Measurements from ENCODE around the gene ADGRL3. TPM values are rescaled to one million over a fixed set of nuclear protein-coding genes. Genes with fewer than 3 reads are reported as not detected.

ADGRL3 gene
- total RNA-seq, 3 donors from 2014 or later (not counting 1 experiment from before 2014, with no cell fraction given), result not detected

DNA sequence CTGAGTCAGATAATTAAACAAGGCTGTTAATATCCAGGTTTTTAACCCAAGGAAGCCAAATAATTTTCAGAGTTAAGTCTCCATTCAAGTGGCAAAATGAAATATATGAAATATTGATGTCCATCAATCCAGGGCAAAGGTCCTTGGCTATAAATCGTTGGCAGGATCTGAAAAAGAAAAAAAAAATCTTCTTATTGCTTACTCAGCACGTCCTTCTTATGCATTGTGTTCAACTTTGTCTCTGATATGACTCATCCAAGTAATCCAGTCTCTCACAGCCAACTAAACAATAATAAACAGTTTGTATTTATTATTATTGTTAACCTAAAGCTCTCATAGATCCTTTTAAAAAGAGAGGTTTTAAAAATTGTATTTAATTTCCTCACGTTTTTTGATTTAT lies 851.2 kb downstream of the ADGRL3 start:
- WGBS (ENCODE audit: insufficient coverage), result 73% methylated on average over 1 of the region's 3 CpGs

GRCh38 chr4:62053974-62054373 lies 853.8 kb downstream of the ADGRL3 start:
- Histone ChIP-seq H3K4me1 (ENCODE audit: control insufficient read depth, insufficient read depth, low read length) (no peaks in the 10 kb centered on the region), H3K27me3 (ENCODE audit: control insufficient read depth, insufficient read depth, low read length) (no peaks in the 10 kb centered on the region), H3K36me3 (ENCODE audit: control insufficient read depth, insufficient read depth, low read length) (no peaks in the 10 kb centered on the region), H3K9me3 (ENCODE audit: control insufficient read depth, insufficient read depth, low read length) (no peaks in the 10 kb centered on the region), H3K27ac (ENCODE audit: low read length) (no peak overlapping the region), H3K4me3 (ENCODE audit: low read length) (no peak overlapping the region)
- Mint-ChIP-seq H3K36me3 (no peaks in the 10 kb centered on the region), H3K4me1 (no peaks in the 10 kb centered on the region), H3K27me3 (ENCODE audit: low read depth in 2 of 2) (no peaks in the 10 kb centered on the region), H3K9me3 (peaks cover 3% of the 10 kb centered on the region in 2 donors), H3K4me3 (no peak overlapping the region), H3K27ac (no peak overlapping the region)
- DNase-seq (no peak), ATAC-seq (no peak)
- no peak for TF ChIP-seq CTCF (IDR thresholded peaks at IDR 0.05)
- intact Hi-C loops (cut with micrococcal nuclease), result no loop called here

More for the DNA sequence above, 851.2 kb downstream of the ADGRL3 start:
- DNase-seq, result no peak
- Histone ChIP-seq H3K36me3 (ENCODE audit: control insufficient read depth, insufficient read depth, low read length) (no peaks in the 10 kb centered on the region), H3K27ac (ENCODE audit: low read length) (no peak overlapping the region), H3K9me3 (ENCODE audit: control insufficient read depth, insufficient read depth, low read length) (no peaks in the 10 kb centered on the region), H3K4me3 (ENCODE audit: low read length) (no peak overlapping the region), H3K4me1 (ENCODE audit: control insufficient read depth, insufficient read depth, low read length) (no peaks in the 10 kb centered on the region), H3K27me3 (ENCODE audit: control insufficient read depth, insufficient read depth, low read length) (no peaks in the 10 kb centered on the region)
- no peak overlapping the region for H3K27ac Mint-ChIP-seq
- H3K27me3 Mint-ChIP-seq (ENCODE audit: low read depth in 2 of 2), result no peaks in the 10 kb centered on the region
- TF ChIP-seq CTCF (IDR thresholded peaks at IDR 0.05), result no peak
- H3K36me3 Mint-ChIP-seq, result no peaks in the 10 kb centered on the region
- ATAC-seq, result no peak
- no peaks in the 10 kb centered on the region for H3K9me3 Mint-ChIP-seq
- no peak overlapping the region for H3K4me3 Mint-ChIP-seq
- intact Hi-C loops (cut with micrococcal nuclease), result no loop called here
- no peaks in the 10 kb centered on the region for H3K4me1 Mint-ChIP-seq

DNA sequence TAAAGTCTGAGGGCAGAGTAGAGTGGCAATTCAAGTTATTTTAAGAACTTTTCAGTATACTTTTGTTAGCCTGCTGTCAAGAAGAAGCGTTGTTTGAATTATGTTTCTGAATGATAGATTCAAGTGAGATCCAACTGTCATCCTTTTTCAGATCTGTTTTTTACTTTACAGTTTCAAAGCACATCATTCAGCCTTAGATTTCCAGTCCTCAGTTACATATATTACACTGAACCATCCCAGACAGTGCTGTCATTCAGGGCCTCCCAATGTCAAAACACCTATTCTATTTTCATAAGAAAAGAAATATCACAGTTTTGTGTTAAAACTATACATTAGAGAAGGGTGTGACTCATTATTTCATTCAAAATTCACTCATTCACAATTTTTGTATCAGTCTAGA lies 856.9 kb downstream of the ADGRL3 start:
- ATAC-seq (no peak), DNase-seq (no peak)
- Histone ChIP-seq H3K27me3 (ENCODE audit: control insufficient read depth, insufficient read depth, low read length) (no peaks in the 10 kb centered on the region), H3K36me3 (ENCODE audit: control insufficient read depth, insufficient read depth, low read length) (no peaks in the 10 kb centered on the region), H3K27ac (ENCODE audit: low read length) (no peak overlapping the region), H3K4me3 (ENCODE audit: low read length) (no peak overlapping the region), H3K9me3 (ENCODE audit: control insufficient read depth, insufficient read depth, low read length) (no peaks in the 10 kb centered on the region), H3K4me1 (ENCODE audit: control insufficient read depth, insufficient read depth, low read length) (no peaks in the 10 kb centered on the region)
- intact Hi-C loops (cut with micrococcal nuclease), result no loop called here
- H3K27me3 Mint-ChIP-seq (ENCODE audit: low read depth in 2 of 2), result no peaks in the 10 kb centered on the region
- no peak overlapping the region for H3K27ac Mint-ChIP-seq
- no CpG with 5 or more reads among the region's 1 CpG for WGBS (ENCODE audit: insufficient coverage)
- no peak overlapping the region for H3K4me3 Mint-ChIP-seq
- peaks cover 3 to 5% of the 10 kb centered on the region in 2 donors for H3K9me3 Mint-ChIP-seq
- H3K36me3 Mint-ChIP-seq, result no peaks in the 10 kb centered on the region
- H3K4me1 Mint-ChIP-seq, result no peaks in the 10 kb centered on the region
- TF ChIP-seq CTCF (IDR thresholded peaks at IDR 0.05), result no peak

GRCh38 chr4:62058571-62058970 lies 858.4 kb downstream of the ADGRL3 start:
- H3K4me3 Mint-ChIP-seq, result no peak overlapping the region
- no peak for TF ChIP-seq CTCF (IDR thresholded peaks at IDR 0.05)
- no peaks in the 10 kb centered on the region for H3K4me1 Mint-ChIP-seq
- H3K4me1 ChIP-seq (ENCODE audit: control insufficient read depth, insufficient read depth, low read length), result no peaks in the 10 kb centered on the region
- H3K9me3 Mint-ChIP-seq, result peaks cover 5 to 9% of the 10 kb centered on the region in 2 donors
- no peaks in the 10 kb centered on the region for H3K9me3 ChIP-seq (ENCODE audit: control insufficient read depth, insufficient read depth, low read length)
- WGBS (ENCODE audit: insufficient coverage), result 59% methylated on average over 4 of the region's 4 CpGs
- no peaks in the 10 kb centered on the region for H3K36me3 Mint-ChIP-seq
- intact Hi-C loops (cut with micrococcal nuclease), result no loop called here
- H3K27ac ChIP-seq (ENCODE audit: low read length), result no peak overlapping the region
- ATAC-seq (no peak), DNase-seq (no peak)
- no peak overlapping the region for H3K27ac Mint-ChIP-seq
- no peaks in the 10 kb centered on the region for H3K36me3 ChIP-seq (ENCODE audit: control insufficient read depth, insufficient read depth, low read length)
- no peaks in the 10 kb centered on the region for H3K27me3 Mint-ChIP-seq (ENCODE audit: low read depth in 2 of 2)
- no peaks in the 10 kb centered on the region for H3K27me3 ChIP-seq (ENCODE audit: control insufficient read depth, insufficient read depth, low read length)
- H3K4me3 ChIP-seq (ENCODE audit: low read length), result no peak overlapping the region
